RWPE2 (cell line): Measurements from ENCODE around the gene COG4.

Experiments
- ATAC-seq: fragments of 200-7000 bp; cut with Tn5 transposase; 3 replicates; pipeline ENCODE4 v1.9.1; 2021; ENCODE audit warnings: low read depth
- DNase-seq: peaks from one replicate; pipeline ENCODE4 v3.0.0-alpha.2; 2020; ENCODE audit warnings: low spot score
- H3K27ac ChIP-seq: fragments of 450-650 bp; 2 replicates; pipeline ENCODE4 v1.5.1; 2017; ENCODE audit warnings: mild to moderate bottlenecking; ENCODE audit not compliant: poor library complexity, severe bottlenecking
- H3K27me3 ChIP-seq: fragments of 250-450 bp; sonication (Bioruptor Pico); 2 replicates; pipeline ENCODE4 v1.5.1; 2021; ENCODE audit warnings: mild to moderate bottlenecking, moderate library complexity; ENCODE audit not compliant: insufficient read depth, poor library complexity, severe bottlenecking
- H3K36me3 ChIP-seq: fragments of 250-450 bp; sonication (Bioruptor Pico); 2 replicates; pipeline ENCODE4 v1.5.1; 2020; ENCODE audit warnings: low read depth, mild to moderate bottlenecking, moderate library complexity
- H3K4me1 ChIP-seq: fragments of 250-450 bp; sonication (Bioruptor Pico); 2 replicates; pipeline ENCODE4 v1.5.1; 2021; ENCODE audit warnings: mild to moderate bottlenecking, moderate library complexity; ENCODE audit not compliant: insufficient read depth, poor library complexity, severe bottlenecking
- H3K4me3 ChIP-seq: fragments of 250-450 bp; sonication (Bioruptor Pico); 2 replicates; pipeline ENCODE4 v1.5.1; 2021; ENCODE audit warnings: mild to moderate bottlenecking, moderate library complexity; ENCODE audit not compliant: severe bottlenecking
- H3K9me3 ChIP-seq: fragments of 250-450 bp; sonication (Bioruptor Pico); 2 replicates; pipeline ENCODE4 v1.5.1; 2021; ENCODE audit warnings: mild to moderate bottlenecking, moderate library complexity; ENCODE audit not compliant: severe bottlenecking
- CTCF ChIP-seq: fragments of 450-650 bp; IDR thresholded peaks from one replicate; pipeline ENCODE4 v1.5.1; 2017; ENCODE audit warnings: mild to moderate bottlenecking, moderate library complexity; ENCODE audit not compliant: poor library complexity, severe bottlenecking

The COG4 gene

GRCh38 chr16:70448075-70448474 lies 75.3 kb downstream of the COG4 start:
- no peak for TF ChIP-seq CTCF
- no peak for ATAC-seq
- Histone ChIP-seq H3K9me3 (no peaks in the 10 kb centered on the region), H3K27me3 (no peaks in the 10 kb centered on the region), H3K4me3 (no peak overlapping the region), H3K36me3 (no peaks in the 10 kb centered on the region), H3K27ac (no peak overlapping the region), H3K4me1 (no peaks in the 10 kb centered on the region)
- no peak for DNase-seq

GRCh38 chr16:70444249-70445063 lies 78.9 kb downstream of the COG4 start:
- DNase-seq (no peak), ATAC-seq (no peak)
- H3K9me3 ChIP-seq = no peaks in the 10 kb centered on the region
- H3K36me3 ChIP-seq = no peaks in the 10 kb centered on the region
- no peaks in the 10 kb centered on the region for H3K27me3 ChIP-seq
- no peak overlapping the region for H3K27ac ChIP-seq
- H3K4me3 ChIP-seq = no peak overlapping the region
- TF ChIP-seq CTCF = no peak
- peaks cover 2% of the 10 kb centered on the region for H3K4me1 ChIP-seq

GRCh38 chr16:70442344-70442743 lies 81.0 kb downstream of the COG4 start:
- Histone ChIP-seq H3K4me1 (peaks cover 5% of the 10 kb centered on the region), H3K27me3 (no peaks in the 10 kb centered on the region), H3K9me3 (no peaks in the 10 kb centered on the region), H3K27ac (no peak overlapping the region), H3K36me3 (no peaks in the 10 kb centered on the region), H3K4me3 (no peak overlapping the region)
- no peak for DNase-seq
- ATAC-seq = no peak
- no peak for TF ChIP-seq CTCF

- H3K27ac ChIP-seq = no peak overlapping the region
- H3K9me3 ChIP-seq = no peaks in the 10 kb centered on the region
- DNase-seq (no peak), ATAC-seq (no peak)
- no peak for TF ChIP-seq CTCF
- no peaks in the 10 kb centered on the region for H3K27me3 ChIP-seq
- H3K4me3 ChIP-seq = no peak overlapping the region
- no peaks in the 10 kb centered on the region for H3K36me3 ChIP-seq
- peaks cover 11% of the 10 kb centered on the region for H3K4me1 ChIP-seq
These were observed 81.9 kb downstream of the COG4 start for GRCh38 chr16:70441406-70441990.
